GM18511 (cell line): ENCODE results near the gene ARMC7.

Experiments
- ATAC-seq: cut with Tn5 transposase; IDR thresholded peaks from one replicate; pipeline ENCODE4 v1.9.1; 2021; ENCODE audit warnings: mild to moderate bottlenecking, moderate library complexity; ENCODE audit not compliant: unreplicated experiment

The ARMC7 gene

DNA sequence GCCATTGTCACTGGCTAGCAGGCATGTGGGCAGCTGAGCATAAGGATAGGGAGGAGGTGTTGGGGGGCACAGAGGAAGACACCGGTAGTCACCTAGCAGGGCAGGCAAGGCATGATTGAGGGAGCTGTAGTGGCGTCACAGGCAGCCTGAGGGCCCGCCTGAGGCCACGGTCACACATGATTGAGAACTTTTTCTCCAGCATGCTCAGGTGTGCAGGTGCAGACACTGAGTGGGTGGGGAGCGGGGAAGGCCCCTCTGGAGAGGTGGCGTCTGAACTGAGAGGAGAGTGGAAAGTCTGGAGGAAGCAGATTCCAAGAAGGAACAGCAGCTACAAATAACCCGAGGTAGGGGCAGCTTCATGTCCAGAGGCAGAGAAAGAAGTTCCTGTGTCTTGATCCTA lies 10.9 kb upstream of the ARMC7 start:
- no peak for ATAC-seq

DNA sequence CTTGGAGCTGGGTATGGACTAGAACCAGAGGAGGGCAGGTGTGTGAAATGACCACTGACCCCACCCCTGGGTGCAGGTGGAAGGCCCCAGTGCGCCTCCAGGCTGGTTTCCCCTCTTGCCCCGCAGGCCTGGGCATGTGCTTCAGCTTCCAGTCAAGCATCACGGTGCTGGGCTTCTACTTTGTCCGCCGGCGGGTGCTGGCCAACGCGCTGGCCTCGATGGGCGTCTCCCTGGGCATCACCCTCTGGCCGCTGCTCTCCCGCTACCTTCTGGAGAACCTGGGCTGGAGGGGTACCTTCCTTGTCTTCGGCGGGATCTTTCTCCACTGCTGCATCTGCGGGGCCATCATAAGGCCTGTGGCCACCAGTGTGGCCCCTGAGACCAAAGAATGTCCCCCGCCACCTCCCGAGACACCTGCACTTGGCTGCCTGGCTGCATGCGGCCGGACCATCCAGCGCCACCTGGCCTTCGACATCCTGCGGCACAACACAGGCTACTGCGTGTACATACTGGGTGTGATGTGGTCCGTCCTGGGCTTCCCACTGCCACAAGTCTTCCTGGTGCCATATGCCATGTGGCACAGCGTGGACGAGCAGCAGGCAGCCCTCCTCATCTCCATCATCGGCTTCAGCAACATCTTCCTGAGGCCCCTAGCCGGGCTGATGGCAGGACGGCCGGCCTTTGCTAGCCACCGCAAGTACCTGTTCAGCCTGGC lies 9.7 kb upstream of the ARMC7 start:
- ATAC-seq: no peak

DNA sequence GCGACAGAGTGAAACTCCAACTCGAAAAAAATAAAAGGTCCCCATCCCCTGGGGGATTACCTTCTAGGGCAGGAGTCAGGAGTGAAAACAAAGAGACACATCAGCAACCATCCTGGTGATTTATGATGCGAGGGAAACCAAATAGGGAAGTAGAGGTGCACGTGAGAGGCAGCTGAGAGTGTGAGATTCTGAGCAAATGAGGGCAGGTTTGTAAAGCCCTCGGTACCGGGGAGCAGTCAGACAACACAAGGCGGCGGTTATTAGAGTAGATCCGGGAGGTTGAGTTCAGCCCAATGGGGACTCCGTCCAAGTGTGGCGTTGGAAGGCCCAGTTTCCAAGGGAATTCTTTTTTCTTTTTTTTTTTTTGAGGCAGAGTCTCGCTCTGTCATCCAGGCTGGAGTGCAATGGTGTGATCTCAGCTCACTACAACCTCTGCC lies 7.4 kb upstream of the ARMC7 start:
- ATAC-seq: no peak

DNA sequence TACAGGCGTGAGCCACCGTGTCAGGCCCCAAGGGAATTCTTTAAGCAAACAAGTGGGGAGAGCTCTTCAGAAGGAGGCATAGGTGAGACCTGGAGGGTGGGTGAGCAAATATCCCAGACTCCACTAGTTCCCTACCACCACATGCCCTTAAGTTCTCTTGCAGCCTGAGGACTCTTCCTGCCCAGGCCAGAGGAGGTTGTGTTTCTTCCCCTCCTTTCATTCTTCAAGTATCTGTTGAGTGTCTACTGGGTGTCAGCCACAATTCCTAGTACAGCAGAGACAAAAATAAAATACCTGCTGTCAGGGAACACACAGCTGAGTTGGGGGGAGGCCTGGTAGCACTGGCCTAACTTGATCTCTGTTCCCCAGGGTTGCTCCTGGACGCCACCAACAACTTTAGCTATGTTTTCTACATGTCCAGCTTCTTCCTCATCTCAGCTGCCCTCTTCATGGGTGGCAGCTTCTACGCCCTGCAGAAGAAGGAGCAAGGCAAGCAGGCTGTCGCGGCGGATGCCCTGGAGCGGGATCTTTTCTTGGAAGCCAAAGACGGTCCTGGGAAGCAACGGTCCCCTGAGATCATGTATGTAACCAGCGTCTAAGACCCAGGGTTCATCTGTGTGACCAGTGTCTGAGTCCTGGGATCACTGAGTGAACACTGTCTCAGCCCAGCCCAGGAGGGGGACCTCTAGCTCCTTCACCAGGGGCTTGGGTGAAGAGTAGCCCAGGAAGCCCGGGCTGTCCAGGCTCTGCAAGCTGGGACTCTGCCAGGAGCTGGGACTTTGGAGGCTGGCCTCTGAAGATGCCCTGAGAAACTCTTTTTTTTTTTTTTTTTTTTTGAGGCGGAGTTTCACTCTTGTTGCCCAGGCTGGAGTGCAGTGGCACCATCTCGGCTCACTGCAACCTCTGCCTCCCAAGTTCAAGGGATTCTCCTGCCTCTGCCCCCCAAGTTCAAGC lies 5.9 kb upstream of the ARMC7 start:
- ATAC-seq: no peak

DNA sequence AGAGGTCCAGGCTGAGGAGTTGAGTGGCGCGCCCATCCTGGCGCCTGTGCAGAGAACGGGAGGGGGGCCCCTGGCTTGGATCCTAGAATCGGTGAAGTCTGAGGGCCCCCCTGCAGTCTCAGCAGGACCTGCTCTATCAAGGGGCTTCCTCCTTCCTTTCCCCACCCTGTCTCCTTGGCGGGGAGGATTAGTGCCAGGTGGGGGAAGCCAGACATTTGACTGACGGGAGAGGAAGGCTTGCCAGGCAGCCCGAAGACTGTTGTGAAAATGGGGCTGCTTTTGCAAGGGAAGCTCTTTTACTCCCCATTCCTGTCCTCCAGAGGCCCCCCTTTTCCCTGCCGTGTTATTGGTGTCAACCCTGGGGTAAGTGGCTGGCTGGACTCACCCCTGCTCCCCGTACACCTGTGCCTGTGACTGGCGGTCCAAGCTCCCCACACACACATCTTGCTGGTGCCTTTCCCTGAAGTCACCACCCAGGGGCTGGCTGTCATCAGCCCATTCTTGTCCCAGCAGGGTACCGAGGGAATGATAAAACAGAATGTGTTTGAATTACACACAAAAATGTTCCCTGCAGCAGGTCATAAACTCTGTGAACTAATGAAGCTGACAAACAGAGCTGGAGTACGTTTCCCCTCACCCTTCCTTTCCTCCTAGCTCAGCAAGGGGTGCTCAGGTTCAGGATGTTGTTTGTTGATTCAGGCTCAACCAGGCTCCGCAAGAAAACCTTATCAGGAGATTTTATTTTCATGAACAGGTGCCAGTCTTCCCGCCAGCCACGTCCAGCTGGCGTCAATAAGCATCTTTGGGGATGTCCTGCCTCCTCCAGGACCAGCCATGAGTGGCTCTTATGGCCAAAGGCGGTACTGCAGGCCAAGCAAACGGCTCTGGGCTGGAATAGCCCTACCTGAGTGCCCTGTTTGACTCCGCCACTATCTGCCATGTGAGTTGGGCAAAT lies 4.4 kb upstream of the ARMC7 start:
- ATAC-seq: no peak

DNA sequence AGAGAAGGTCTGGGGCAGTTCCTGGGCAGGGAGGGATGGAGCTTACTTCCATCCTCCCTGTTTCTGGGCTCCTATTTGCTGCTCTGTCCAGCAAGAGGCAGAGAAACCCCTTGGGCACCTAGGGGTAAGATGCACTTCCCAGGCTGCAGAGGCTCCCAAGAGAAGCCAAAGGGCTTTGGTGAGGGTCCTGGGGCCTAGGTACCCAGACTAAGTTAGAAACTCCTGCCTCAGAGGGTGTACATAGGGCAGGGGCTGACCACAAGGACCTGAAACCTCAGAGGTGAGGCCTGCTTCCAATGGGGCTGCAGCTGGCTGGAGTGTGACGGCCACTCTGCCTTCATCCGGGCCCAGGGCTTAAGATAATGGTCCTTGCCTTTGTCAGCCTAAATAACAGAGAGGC lies 1.6 kb upstream of the ARMC7 start:
- ATAC-seq: no peak

DNA sequence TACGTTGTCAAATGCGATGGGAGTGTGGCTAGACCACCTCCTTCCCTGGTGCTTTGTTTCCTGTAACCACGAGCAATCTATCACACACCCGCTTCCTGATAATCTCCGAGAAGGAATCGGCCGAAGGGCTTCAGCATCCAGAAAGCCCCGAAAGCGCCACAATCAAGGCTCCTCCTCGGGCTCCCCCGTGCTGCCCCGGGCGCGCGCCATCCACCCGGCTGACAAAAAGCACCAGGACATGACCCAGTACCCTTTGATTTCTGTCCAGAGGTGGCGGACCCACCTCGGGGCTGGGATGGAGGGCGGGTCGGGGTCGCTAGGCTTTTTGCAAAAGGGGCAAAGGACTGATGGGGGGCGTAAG lies 743 bp upstream of the ARMC7 start:
- ATAC-seq: no peak

DNA sequence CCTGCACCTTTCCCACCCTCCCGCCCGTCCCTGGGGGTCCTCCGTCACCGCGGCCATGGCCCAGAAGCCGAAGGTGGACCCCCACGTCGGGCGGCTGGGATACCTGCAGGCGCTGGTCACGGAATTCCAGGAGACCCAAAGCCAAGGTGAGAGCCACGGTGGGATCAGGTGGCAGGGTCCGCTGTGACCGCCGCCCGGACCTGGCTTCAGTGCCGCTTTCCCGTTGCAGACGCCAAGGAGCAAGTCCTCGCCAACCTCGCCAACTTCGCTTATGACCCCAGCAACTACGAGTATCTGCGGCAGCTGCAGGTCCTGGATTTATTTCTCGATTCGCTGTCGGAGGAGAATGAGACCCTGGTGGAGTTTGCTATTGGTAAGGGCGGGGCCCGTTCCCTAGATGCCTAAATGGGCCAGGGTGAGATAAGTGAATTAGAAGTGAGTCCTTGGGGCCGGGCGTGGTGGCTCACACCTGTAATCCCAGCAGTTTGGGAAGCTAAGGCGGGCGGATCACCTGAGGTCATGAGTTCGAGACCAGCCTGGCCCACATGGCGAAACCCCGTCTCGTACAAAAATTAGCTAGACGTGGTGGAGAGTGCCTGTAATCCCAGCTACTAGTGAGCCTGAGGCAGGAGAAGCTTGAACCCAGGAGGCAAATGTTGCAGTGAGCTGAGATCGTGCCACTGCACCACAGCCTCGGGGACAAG lies 617 bp downstream of the ARMC7 start:
- no peak for ATAC-seq

DNA sequence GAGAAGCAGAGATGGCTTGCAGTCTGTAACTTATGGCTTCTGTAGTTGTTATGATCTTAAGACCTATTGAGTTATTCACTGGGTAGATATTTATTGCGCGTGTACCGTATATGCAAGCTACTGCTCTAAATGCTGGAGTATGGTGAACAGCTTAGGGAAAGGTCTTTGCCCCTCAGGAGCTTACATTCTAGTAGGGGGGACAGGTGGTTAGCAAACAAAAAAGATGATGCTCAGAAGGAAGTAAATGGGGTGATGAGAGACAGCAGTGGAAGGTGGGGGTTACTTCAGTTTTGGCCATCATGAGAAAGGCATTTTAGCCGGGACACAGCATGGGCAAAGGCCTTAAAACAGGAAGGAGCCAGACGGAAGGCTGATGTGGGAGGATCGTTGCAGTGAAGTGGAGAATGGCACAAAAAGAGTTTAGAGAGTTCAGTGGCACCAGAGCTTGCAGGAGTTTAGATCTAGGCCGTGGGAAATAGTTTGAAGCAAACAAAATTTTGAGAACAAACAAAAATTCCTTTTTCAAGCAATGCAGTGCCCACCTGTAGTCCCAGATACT lies 2.1 kb downstream of the ARMC7 start:
- no peak for ATAC-seq

DNA sequence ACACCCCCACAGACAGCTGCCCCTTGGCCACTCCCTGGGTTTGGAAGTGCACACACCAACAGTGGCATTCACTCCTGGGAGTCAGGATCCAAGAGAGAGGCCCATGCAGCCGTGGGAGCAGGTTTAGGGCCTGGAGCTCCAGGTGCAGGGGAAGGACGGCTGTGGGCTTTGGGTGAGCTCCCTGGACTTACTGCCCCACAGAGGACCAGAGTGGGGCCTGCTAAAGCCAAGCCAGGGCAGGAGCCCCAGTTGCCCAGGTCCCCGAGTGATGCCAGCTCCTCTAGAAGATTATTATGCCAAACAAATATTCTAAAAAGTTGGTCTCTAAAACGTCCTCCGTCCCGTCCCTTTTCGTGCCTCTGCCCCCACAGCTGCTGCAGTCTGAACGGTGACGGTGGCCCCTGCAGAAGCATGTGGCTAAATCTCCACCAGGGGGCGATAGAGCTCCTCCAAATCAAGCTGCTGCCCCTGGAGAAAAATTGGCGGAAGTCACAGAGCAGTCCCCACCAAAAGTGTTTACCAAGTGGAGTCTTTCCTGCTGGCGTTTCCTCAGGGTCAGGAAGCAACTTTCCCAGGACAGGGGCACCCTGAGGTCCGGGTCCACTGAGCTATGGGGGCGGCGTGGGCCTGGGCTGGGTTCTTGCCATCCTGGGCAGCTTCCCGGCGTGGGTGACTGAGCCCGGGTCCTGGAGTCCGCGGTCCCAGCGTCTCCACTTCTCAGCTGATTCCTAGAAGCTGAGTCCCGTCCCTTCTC lies 4.2 kb downstream of the ARMC7 start:
- ATAC-seq: peak; percentile 58

DNA sequence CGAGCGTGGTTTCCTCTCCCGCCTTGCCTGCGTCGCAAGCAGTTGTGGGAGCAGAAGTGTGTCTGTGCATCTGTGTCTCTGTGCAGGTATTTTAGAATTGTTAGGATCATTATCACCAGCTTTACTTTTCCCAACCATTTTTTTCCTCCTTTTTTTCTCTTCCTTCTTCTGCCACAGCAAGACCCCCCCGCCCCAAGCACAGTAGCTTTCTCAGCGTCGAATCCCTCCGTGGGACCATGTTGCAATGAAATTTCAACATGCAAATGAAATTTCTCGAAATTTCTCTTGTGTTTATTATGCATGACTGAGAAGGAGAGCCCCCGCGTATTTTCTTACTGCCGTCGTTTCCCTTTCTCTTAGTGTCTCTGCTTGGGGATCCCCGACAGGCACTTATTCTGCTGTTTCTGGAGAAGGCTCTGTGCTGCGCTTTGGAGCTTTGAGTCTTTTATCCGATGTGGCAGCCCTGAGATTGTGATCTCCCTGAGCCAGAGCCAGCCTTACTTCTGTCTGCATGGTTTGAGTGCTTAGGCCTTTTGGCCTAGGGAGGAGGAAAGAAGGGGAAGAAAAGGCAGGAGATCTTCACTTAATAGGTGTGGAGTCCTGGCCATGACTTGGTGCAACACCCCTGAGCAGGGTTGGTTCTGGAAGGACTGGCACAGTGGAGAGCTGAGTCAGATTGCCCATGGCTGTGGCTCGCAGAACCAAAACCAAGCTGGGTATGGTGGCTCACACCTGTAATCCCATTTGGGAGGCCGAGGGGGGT lies 5.0 kb downstream of the ARMC7 start:
- no peak for ATAC-seq

DNA sequence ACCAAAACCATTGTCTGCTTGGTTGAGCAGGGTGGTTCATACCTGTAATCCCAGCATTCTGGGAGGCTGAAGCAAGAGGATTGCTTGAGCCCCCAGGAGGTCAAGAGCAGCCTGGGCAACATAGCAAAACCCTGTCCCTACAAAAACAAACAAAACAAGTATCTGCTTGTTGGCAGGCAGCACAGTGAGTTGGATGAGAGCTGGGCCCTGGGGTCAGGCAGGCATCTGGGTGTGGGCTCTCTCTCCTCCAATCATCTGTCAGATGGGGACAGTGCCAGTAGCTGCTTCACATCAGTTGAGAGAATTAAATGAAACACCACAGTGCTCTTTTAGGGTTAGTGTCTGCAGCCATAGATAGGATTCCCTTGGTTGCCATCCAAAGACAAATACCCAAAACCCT lies 5.8 kb downstream of the ARMC7 start:
- ATAC-seq: no peak

DNA sequence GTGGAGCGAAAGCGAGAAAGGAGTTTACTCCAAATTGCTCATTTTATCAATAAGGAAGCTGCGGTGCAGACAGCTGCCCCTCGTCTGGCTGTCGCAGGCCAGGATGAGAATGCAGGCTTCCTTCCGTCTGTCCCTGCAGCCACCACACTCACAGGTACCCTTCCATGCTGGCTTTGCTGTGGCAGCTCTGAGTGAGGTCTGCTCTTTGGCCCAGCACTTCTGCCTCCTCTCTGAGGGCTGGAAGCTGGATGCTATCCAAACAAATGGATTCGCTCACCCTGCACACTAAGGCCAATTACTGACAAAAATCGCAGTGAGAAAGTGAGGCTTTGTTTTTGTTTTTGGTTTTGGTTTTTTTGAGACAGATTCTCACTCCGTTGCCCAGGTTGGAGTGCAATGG lies 7.0 kb downstream of the ARMC7 start:
- ATAC-seq: no peak

DNA sequence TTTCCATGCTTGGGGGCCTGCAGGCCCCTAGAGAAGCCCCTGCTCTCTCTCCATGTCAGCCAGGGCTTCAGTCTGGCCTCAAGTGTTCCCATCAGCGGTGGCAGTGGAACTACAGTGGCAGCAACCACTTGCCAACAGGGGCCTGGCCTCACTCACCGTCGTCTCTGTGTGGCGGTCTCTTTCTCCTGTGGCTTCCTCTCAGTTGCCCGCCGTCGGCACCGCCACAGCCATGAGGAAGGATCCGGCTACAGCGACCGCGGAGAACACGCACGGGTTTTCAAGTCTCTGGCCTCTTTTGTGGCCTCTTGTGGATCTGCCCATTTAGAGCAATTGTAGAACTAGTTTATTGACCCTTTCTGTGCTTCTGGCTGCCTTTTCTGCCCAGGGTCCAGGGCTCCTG lies 8.5 kb downstream of the ARMC7 start:
- no peak for ATAC-seq

DNA sequence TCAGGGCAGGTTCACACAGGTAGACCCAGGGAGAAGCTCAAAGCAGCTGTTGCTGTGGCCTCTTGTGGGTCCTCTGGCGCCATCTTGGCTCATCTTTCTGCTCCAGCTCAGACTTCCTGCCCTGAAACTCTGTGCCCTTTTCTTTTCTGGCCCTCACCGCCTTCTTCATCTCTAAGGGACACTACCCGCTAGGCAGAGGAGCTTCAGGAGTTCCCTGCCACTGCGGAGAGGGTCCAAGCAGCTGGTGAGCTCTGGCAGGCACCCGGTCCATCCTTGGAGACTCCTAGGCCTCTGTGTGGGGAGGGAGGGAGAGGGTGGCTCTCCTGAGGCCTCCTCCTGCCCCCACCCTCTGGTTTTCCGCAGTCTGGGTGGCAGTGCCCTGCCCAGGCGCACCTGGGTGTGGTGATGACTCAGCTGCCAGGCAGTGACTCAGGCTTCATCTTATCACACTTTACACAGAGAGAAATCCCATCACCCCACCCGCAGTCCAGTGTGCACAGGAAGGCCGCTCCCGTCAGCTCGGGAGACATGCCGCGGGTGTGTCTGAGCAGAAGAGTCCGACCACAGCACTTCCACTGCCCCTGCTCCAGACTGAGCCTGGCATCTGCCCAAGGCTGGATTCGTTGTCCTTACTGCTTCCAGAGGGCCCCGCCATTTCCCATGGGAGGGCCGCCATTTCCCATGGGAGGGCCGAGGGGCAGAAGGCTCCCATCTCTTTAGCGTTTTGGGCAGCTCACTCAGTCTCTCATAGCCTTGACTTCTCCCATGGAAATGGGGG lies 14.5 kb downstream of the ARMC7 start:
- no peak for ATAC-seq

DNA sequence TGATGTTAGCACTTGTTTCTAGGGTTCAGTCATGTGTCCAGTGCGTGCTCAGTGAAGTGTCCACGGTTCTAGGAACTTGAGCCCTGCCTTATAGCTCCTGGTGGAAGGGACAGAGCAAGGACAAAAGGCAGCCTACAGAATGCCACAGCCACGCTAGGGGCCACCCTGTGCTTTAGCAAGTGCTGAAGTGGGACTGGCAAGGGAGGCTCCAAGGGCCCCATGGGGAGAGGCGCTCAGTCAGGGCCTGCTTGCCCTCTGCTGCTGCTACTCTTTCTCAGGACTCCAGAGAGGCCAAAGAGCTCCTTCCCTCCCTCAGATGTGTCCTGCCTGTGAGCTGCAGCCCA lies 15.0 kb downstream of the ARMC7 start:
- no peak for ATAC-seq

DNA sequence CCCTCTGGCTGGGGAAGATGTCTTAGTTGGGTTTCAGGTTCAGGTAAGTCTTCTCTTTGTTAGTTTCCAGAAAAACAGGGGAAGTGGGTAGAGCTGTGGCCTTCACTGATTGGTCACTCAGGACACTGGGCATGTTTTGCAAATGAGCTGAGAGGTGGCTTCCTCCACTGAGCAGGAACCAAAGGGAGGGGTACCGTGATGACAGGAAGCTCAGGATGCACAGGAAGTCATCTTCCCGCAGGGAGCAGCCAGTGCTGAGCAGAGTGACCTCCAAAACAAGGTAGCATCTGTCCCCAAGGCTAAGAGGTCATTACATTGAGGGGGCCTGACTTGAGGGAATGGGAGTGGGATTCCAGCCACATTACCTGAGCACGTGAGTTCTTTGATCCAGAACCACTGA lies 16.2 kb downstream of the ARMC7 start:
- no peak for ATAC-seq

DNA sequence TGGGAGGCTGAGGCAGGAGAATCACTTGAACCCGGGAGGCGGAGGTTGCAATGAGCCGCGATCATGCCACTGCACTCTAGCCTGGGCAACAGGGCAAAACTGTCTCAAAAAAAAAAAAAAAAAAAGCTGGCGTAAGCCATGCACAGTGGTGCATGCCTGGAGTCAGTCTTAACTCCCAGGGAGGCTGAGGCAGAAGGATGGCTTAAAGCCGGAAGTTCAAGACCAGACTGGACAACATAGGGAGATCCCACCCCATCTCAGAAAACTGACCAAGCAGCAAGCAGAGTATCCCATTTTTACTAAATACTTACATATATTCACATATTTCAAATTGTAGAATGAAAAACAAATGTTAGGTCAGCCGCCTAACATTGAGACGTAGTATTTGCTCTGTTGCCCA lies 17.2 kb downstream of the ARMC7 start:
- no peak for ATAC-seq
